GM18867 (cell line): ENCODE results near the gene CAPZA1.
"Not testable (repeated sequence)": the region's sequence is repeated elsewhere in the genome, so short reads cannot be mapped to it uniquely, and the experiment has no call there.

ENCODE experiments used
- ATAC-seq: cut with Tn5 transposase; IDR thresholded peaks from one replicate; pipeline ENCODE4 v1.9.1; 2021; ENCODE audit warnings: mild to moderate bottlenecking, moderate library complexity; ENCODE audit not compliant: unreplicated experiment

Gene CAPZA1

GRCh38 chr1:112626887-112627286 is 7.3 kb downstream of the CAPZA1 start:
- no peak for ATAC-seq

GRCh38 chr1:112628516-112628915 is 8.9 kb downstream of the CAPZA1 start:
- ATAC-seq = peak; percentile 36

- ATAC-seq = no peak
Measured at GRCh38 chr1:112629256-112629655, 9.6 kb downstream of the CAPZA1 start.

GRCh38 chr1:112633628-112634027 is 14.0 kb downstream of the CAPZA1 start:
- ATAC-seq = no peak

DNA sequence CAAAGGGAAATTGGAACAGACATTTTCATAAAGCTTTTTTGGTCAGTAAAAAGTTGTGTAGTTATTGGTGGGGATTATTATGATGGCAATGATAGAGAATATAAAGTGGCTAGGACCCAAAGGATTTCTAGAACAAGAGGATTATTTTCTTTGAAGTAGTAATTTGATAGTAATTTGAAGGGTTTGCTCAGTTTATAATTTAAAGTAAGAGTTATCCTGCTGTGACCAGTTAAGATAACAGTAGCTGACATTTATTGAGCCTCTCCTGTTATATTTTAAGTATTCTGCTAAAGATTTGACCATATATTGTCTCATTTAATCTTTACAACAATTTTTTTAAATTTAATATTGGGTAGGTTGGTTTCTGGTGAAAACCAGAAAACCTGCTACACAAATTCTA is 14.7 kb downstream of the CAPZA1 start:
- no peak for ATAC-seq

GRCh38 chr1:112636056-112636455 is 16.4 kb downstream of the CAPZA1 start:
- peak; percentile 31 for ATAC-seq

GRCh38 chr1:112636597-112637253 is 17.1 kb downstream of the CAPZA1 start:
- ATAC-seq = no peak

DNA sequence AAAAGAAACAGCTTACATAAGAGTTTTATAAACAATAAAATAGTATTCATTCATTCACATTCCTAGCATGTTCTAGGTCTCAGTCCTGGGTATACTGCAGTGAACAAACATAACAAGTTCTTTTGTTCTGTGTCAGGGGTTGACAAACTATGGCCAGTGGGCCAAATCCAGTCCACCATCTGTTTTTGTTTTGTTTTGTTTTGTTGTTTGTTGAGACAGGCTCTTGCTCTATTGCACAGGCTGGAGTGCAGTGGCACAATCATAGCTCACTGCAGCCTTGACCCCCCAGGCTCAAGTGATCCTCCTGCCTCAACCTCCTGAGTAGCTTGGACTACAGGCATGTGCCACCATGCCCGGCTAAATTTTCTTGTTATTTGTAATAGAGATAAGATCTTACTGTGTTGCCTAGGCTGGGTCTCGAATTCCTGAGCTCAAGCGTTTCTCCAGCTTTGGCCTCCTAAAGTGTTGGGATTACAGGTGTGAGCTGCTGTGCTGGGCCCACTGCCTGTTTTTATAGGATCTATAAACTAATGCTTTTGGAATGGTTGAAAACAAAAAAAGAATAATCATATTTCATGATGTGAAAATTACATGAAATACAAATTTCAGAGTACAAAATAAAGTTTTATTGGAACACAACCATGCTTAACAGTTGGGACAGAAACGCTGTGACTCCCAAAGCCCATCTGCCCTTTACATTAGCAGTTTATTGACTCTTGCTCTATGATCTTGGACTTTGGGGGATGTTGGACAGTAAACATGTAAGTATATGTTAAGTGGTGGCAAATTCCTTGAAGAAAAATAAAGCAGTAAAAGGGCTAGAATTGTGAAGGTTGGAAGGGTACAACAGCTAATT is 17.9 kb downstream of the CAPZA1 start:
- no peak for ATAC-seq

DNA sequence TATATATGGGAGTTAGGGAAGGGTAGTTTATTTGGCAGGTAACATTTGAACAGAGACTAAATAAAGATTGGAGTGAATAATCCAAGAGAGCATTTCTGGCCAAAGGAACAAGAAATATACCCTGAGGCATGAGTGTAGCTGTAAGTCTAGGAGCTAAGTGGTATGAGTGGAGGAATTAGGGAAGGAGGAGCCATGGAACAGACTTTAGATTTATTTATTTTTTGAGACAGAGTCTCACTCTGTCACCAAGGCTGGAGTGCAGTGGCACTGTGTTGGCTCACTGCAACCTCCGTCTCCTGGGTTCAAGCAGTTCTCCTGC is 18.4 kb downstream of the CAPZA1 start:
- ATAC-seq = no peak

GRCh38 chr1:112640437-112640836 is 20.8 kb downstream of the CAPZA1 start:
- not testable (repeated sequence) for ATAC-seq

DNA sequence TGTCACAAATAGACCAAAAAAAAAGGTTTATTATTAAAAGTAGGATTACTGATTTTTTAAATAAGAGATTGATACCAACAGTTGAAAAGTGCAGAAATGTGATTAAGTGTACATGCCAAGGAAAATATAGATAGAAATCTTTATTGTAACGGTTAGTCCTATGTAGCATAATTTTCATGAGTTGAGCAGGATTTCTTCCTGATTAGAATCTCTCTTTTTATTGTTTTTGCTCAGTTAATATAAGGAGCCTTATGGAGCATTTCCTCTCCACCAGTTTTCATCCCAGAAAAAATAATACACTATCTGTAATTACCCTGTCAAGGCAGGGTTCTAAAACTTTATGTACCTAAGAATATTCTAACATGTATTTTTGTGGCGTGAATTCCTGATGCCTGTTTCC is 23.4 kb downstream of the CAPZA1 start:
- ATAC-seq = no peak

DNA sequence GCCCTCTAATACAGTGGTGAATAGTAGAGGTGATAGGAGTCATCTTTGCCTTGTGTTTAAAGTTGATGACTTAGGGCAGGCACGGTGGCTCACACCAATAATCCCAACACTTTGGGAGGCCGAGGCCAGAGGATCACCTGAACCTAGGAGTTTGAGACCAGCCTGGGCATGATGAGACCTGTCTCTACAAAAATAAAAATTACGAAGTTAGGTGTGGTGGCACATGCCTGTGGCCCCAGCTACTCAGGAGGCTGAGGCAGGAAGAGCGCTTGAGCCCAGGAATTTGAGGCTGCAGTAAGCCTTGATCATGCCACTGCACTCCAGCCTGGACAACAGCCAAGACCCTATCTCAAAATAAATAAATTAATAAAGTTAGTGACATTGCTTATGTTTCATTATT is 26.6 kb downstream of the CAPZA1 start:
- no peak for ATAC-seq

DNA sequence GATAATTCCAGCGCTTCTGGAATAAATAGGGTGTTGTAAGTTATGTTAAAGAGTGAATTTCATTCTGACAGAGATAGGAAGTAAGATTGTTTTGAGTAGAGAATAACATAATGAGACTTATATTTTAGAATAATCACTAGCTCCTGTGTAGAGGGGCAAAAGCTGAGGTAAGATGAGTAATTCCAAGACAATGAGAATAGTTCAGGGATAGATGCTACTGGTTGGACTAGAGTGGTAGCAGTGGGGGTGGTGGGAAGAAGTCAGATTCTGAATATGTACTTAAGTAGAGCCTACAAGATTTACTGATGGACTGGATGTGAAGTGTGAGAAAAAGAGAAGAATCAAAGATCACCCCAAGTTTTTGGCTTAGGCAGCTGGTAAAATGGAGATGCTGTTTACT is 31.6 kb downstream of the CAPZA1 start:
- ATAC-seq = no peak

DNA sequence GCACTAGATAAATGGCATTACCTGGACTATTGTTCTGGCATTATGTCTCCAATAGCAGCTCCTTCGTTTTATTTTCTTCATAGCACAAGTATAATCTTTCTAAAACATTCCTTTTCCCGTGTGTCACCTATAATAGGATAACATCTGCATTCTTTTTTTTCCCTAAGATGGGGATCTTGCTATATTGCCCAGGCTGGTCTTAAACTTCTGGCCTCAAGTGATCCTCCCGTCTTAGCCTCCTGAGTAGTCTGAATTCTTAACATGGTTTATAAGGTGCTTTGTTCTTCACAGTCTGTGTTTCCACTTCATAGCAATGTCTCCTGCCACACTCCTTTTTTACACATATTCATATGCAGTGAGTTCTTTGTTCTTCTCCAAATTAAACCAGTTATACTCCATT is 46.2 kb downstream of the CAPZA1 start:
- no peak for ATAC-seq

GRCh38 chr1:112666946-112667345 is 47.3 kb downstream of the CAPZA1 start:
- ATAC-seq = no peak

- ATAC-seq = no peak
Measured at GRCh38 chr1:112672009-112672408, 52.4 kb downstream of the CAPZA1 start.

DNA sequence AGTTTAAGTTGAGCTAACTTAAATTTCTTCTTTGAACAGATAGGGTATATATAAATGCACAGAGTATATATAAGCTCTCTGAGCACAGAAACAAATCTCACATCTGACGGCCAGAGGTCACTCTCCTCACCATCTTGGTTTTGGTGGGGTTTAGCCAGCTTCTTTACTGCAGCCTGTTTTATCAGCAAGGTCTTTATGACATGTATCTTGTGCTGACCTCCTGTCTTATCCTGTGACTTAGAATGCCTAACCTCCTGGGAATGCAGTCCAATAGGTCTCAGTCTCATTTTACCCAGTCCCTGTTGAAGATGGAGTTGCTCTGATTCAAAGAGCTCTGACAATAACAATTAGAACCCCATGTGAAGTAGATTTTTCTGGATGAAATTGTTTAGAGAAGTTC is 53.2 kb downstream of the CAPZA1 start:
- ATAC-seq = no peak

DNA sequence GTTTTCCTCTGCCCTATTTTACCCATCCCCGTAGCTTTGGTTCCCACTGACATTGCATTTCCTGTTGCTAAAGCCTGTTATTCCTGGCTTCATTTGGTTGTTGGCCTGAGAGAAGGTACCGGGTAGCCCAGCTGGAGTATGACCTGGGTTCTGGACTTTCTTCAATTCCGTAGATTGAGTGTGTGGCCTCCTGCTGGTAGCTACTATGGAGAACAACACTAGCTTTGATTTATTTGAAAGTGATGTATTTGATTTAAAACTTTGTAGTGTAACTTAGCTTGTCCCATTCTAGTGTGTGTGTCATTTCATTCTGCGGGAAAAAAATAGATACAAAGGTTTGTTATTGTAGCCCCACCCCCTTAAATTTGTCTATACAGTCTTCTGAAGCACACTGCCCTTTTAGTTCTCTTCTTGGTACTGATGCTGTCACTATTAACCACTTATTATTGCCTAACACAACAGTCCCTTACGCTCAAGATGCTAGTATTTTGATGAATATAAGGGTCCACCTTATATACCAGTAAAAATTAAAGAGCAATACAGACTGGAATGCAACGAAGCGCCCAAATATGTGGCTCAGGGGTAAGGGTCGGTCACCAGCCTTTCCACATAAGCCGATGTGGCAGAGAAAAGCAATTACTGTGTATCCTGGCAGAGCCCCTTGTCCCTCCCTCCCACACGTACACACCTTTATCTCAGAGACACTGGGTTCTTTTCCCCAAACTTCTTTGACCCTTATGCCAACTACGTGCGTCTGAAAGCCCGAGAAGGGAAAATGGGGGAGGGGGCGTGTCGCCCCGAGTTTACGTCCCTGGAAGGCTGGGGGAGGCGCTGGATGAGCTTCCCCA is 54.2 kb downstream of the CAPZA1 start:
- ATAC-seq = peak; percentile 19

DNA sequence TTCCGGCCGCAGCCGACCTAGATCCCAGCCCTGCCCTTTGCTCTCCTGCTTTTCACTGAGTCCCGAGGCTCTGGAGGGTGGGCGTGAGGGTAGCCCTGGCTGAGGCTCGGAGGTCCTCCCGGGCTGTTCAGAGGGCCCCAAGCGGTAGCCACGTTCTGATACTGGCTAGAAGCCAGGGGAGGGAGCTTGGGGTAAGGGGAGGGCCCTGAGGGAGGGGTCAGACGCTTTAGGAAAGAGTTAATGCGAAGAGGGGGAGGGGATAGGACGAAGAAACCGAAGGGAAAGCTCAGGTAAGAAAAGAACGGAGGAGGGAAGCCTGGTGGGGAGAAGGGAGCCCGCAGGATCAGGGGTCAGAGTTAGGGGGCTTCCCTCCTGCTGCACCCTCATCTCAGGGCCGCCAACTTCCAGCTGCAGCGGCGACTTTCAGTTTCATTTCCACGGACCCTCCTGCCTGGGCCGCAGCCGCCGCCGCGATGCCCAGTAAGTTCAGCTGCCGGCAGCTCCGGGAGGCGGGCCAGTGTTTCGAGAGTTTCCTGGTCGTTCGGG is 54.9 kb downstream of the CAPZA1 start, which contains the start of gene MOV10:
Gene MOV10, plus strand, starts transcription at position 220 of the 546 bp plus-strand sequence. Its CDS starts 254 bp downstream, at position 474.
- ATAC-seq = peak; percentile 60

DNA sequence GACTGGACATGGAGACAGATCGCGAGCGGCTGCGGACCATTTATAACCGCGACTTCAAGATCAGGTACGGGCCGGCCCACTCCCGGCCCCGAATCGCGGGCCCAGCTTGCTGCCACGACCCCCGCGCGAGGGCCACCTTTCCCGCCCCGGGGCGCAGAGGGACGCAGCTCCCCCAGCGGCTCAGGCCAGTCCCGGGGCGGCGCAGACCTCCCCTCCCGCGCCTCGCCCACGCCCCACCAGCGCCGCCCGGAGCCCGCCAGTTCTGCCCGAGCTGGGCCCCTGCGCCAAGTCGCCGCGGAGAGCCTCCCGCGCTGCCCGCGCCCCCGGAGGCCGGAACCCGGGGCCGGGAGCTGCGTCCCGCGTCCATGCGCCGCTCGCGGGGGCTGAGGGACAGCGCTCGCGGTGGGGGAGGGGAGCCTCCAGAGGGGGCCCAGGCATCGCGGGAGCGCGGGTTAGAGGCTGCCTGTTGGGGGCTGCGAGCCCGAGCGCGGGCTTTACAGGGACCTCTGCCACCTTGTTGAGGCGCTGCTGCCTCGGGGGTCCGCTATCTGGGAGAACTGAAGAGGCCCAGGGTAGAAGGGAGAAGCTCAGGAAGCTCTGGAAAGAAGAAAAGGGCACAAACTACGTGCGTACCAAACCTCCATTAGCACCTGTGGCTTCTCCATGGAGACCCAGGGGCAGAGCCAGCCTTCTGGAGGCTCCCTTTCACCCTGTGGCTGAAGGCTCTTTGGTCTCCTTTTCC is 55.5 kb downstream of the CAPZA1 start:
- ATAC-seq = peak; percentile 37
